CMK (cell line): ENCODE data around the gene C3orf20.

ENCODE experiments used
- DNase-seq: peaks from one replicate; pipeline ENCODE4 v3.0.0-alpha.2; 2010; ENCODE audit warnings: low read depth

Gene C3orf20

GRCh38 chr3:14758959-14759358 lies 84.0 kb downstream of the C3orf20 start:
- no peak for DNase-seq

DNA sequence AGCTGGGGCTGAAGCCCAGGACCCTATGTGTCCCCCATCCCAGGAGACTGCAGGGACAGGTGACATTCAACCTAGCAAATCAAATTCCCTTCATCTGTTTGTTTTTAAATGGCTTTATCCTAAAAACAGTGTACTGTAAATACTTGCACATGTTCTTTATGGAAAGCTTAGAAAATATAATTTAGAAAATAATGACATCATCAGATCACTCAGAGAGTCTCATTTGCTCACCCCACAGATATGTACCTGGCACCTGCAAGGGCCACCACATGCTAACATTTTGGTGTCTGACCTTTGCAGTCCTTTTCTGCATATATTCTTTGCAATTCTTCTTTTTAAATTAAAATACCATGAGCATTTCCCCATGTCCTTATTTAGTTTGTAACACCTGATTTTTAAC lies 85.2 kb downstream of the C3orf20 start:
- DNase-seq = no peak

- peak; percentile 98 for DNase-seq
Measured at GRCh38 chr3:14761121-14761672, 86.3 kb downstream of the C3orf20 start.

- DNase-seq = no peak
Measured at GRCh38 chr3:14761866-14762265, 86.9 kb downstream of the C3orf20 start.

- DNase-seq = no peak
Measured at GRCh38 chr3:14762701-14763100, 87.8 kb downstream of the C3orf20 start.

- no peak for DNase-seq
Measured at GRCh38 chr3:14764331-14765059, 89.6 kb downstream of the C3orf20 start.

GRCh38 chr3:14765060-14765400 lies 90.1 kb downstream of the C3orf20 start:
- DNase-seq = no peak

- no peak for DNase-seq
Measured at GRCh38 chr3:14765576-14766427, 90.9 kb downstream of the C3orf20 start.

DNA sequence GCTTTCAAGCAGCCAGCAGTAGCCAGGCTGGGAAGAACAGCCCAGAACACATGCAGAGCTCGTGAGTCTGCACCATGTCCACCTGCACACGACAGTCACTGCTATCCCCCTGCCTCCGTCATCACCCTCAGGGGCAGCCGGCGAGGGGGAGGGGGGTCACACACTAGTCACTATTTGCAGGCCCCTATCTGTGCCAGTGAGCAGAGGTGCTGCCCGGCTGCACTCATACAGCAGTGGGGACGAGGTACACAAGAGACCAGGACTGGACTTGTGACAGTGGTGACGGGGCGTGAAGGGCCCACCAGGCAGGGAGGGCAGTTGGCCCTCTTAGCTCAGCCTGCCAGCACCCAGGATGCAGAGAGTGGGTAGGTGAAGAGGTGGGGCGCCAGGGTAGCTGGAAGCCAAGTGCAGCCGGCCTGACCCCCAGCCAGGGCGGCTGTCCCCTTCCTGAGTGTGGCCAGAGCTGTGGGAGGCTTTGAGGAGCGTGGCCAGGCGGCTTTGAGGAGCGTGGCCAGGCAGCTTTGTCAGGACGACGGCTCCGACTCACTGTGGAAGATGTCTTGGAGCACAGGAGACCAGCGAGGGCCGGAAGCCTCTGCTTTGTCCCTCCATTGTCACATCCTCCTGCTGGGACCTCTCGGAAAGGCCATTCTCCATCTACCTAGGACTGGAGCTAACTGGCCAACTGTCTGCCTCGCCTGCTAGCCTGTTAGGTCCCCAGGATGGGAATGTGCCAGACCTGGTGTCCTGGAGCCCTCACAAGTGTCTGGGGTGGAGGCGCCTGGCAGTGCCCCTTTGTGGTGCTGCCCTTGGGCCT lies 91.7 kb downstream of the C3orf20 start:
- no peak for DNase-seq

GRCh38 chr3:14767245-14768051 lies 92.5 kb downstream of the C3orf20 start:
- DNase-seq = no peak

GRCh38 chr3:14768182-14768790 lies 93.3 kb downstream of the C3orf20 start:
- DNase-seq = no peak

- DNase-seq = no peak
Measured at GRCh38 chr3:14768881-14769280, 93.9 kb downstream of the C3orf20 start.

- no peak for DNase-seq
Measured at GRCh38 chr3:14769544-14770325, 94.8 kb downstream of the C3orf20 start.

GRCh38 chr3:14770591-14770990 lies 95.7 kb downstream of the C3orf20 start:
- DNase-seq = no peak

- no peak for DNase-seq
Measured at GRCh38 chr3:14771593-14772497, 96.9 kb downstream of the C3orf20 start.

GRCh38 chr3:14772533-14773138 lies 97.7 kb downstream of the C3orf20 start:
- DNase-seq = no peak

DNA sequence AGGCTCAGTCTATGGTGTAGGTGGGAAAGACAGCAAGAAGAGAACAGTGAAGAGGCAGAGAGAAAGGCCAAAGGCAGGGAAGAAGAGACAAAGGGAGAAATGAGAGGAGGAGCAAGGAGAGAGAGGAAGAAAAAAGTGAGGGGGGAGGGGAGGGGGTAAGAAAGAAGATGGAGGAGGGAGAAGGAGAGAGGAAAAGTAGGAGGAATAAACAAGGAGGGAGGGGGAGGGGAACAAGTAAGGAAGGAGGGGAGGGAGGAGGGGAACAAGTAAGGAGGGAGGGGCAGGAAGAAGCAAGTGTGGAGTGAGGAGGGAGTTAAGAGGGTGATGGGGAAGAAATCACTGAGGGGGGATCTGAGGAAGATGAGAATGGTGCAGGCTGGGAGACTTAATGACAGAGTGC lies 98.3 kb downstream of the C3orf20 start:
- no peak for DNase-seq

DNA sequence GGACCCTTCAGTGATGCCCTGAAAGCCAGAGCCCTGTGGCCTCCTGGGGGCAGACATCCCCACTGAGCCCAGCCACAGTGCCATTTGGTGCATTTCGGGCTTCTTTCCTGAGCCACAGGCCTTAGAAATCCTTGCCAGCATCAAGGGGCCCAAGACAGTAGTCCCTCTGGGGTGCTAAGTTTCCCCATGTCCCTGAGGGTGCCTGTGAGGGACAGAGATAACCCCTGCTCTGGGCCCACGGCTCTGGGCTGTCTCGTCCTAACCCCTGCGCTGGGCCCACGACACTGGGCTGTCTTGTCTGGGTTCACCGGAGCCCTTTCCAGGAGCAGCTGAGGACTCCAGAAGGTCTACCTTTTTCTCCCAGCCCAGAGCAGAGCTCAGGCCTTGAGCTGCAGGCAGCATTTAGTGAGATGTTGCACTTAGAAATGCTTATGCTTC lies 98.8 kb downstream of the C3orf20 start:
- DNase-seq = no peak

DNA sequence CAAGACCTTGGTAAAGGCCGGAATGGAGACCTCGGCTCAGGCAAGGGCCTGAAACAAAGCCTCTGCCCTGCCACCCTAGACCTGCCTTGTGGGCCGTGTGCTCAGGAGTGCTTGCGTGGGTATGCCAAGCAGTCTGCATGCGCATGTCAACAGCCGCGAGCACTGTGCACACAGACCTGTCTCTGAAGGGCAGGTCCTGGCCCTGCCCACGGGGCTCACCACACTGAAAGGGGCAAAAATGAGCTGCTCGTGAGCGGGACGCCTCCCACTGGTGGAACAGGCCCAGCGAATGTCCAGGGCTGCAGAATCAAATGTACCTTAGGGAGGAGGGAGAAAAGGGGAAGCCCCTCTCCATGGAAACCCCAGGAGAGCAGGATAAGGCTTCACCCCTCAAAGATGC lies 99.5 kb downstream of the C3orf20 start:
- DNase-seq = no peak
